ENCODE data around the gene COG5.
A peak's percentile ranks its signal among the peaks of the same experiment; 100 is the strongest.
"Not testable (repeated sequence)": the region's sequence is repeated elsewhere in the genome, so short reads cannot be mapped to it uniquely, and the experiment has no call there.

COG5 gene

GRCh38 chr7:107167483-107168232 is 396.1 kb downstream of the COG5 start:
- Histone ChIP-seq H3K4me1 (ENCODE audit: control insufficient read depth, insufficient read depth, low read length) (peaks cover 4% of the 10 kb centered on the region), H3K9me3 (ENCODE audit: control insufficient read depth, insufficient read depth, low read length) (no peaks in the 10 kb centered on the region), H3K4me3 (ENCODE audit: low read depth, low read length) (peak overlapping the region; percentile 75), H3K36me3 (ENCODE audit: control insufficient read depth, insufficient read depth, low read length) (no peaks in the 10 kb centered on the region), H3K27me3 (ENCODE audit: control insufficient read depth, insufficient read depth, low read length) (no peaks in the 10 kb centered on the region), H3K9ac (ENCODE audit: low read depth, low read length) (peak overlapping the region; percentile 73)

DNA sequence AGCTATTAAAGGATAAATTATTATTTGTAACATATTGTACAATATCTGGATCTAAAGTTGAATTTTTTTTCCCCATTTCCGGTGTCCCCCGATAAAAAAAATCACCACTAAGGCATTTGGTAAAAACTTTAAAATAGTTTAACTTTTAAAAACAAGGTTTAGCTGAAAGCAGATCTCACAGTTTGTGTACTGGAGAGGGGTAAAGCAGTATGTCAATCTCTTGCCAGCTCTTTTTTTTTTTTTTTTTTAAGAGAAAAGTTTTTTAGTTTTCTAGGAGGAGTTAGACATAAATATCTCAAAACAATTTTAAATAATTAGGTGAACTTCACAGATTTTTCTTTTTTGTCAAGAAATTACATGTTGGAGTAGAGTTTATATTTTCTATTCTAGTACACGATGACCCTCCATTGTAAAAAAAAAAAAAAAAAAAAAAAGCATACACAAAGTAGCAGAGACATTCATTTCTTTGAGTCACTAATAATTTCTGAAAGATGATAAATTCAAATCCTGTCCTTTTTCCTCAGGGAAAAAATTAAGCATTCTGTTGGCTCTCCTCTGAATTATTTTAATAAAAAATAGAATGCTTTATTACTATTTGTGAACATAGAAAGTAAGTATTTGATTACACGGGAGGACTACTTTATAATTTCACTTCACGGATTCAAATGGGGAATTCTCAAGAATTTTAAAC is 396.8 kb downstream of the COG5 start:
- H3K9me3 ChIP-seq (ENCODE audit: control insufficient read depth, insufficient read depth, low read length) = no peaks in the 10 kb centered on the region
- H3K9ac ChIP-seq (ENCODE audit: low read depth, low read length) = peak overlapping the region; percentile 70
- no peaks in the 10 kb centered on the region for H3K36me3 ChIP-seq (ENCODE audit: control insufficient read depth, insufficient read depth, low read length)
- H3K4me1 ChIP-seq (ENCODE audit: control insufficient read depth, insufficient read depth, low read length) = peaks cover 4% of the 10 kb centered on the region
- peak overlapping the region; percentile 75 for H3K4me3 ChIP-seq (ENCODE audit: low read depth, low read length)
- H3K27me3 ChIP-seq (ENCODE audit: control insufficient read depth, insufficient read depth, low read length) = no peaks in the 10 kb centered on the region

GRCh38 chr7:107165341-107165740 is 398.4 kb downstream of the COG5 start:
- Histone ChIP-seq H3K4me3 (ENCODE audit: low read depth, low read length) (no peak overlapping the region), H3K36me3 (ENCODE audit: control insufficient read depth, insufficient read depth, low read length) (no peaks in the 10 kb centered on the region), H3K4me1 (ENCODE audit: control insufficient read depth, insufficient read depth, low read length) (peaks cover 4% of the 10 kb centered on the region), H3K27me3 (ENCODE audit: control insufficient read depth, insufficient read depth, low read length) (no peaks in the 10 kb centered on the region), H3K9ac (ENCODE audit: low read depth, low read length) (no peak overlapping the region), H3K9me3 (ENCODE audit: control insufficient read depth, insufficient read depth, low read length) (no peaks in the 10 kb centered on the region)

DNA sequence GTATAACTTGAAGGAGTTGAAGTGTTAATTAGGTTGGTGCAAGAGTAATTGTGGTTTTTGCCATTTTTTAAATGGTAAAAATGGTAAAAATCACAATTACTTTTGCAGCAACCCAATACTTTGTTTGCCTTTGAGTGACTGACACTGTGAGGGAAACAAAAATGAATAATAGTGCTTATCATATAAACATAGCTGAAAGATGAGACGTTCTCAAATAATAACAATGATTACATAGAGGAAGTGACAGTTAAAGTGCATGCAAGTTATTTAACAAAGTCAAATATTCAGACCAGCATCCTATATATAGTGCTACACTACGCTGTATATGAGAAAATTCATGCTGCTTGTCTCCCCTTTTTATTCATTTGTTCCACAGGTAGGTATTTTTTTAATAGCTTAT is 399.6 kb downstream of the COG5 start:
- Histone ChIP-seq H3K4me1 (ENCODE audit: control insufficient read depth, insufficient read depth, low read length) (peaks cover 4% of the 10 kb centered on the region), H3K27me3 (ENCODE audit: control insufficient read depth, insufficient read depth, low read length) (no peaks in the 10 kb centered on the region), H3K36me3 (ENCODE audit: control insufficient read depth, insufficient read depth, low read length) (no peaks in the 10 kb centered on the region), H3K4me3 (ENCODE audit: low read depth, low read length) (no peak overlapping the region), H3K9me3 (ENCODE audit: control insufficient read depth, insufficient read depth, low read length) (no peaks in the 10 kb centered on the region), H3K9ac (ENCODE audit: low read depth, low read length) (no peak overlapping the region)

DNA sequence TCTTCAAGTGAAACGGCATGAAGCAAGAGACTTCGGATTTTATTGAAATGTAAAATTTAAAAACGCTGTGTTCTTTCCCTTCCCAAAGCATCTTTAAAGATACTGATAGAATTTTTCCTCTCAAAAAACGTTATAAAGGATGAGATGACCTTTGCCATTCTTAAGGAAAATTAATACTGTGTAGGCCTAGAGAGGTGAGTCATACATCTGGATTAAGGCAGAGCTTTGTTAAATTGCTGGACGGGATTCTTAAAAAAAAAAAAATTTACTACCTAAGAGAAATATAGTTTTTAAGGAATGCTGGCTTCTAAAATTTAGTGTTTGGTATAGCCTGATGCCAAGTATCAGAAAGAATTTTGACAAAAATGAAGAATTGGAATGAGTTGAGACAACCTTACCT is 401.2 kb downstream of the COG5 start:
- Histone ChIP-seq H3K9me3 (ENCODE audit: control insufficient read depth, insufficient read depth, low read length) (no peaks in the 10 kb centered on the region), H3K4me3 (ENCODE audit: low read depth, low read length) (no peak overlapping the region), H3K36me3 (ENCODE audit: control insufficient read depth, insufficient read depth, low read length) (no peaks in the 10 kb centered on the region), H3K4me1 (ENCODE audit: control insufficient read depth, insufficient read depth, low read length) (peaks cover 4% of the 10 kb centered on the region), H3K27me3 (ENCODE audit: control insufficient read depth, insufficient read depth, low read length) (no peaks in the 10 kb centered on the region), H3K9ac (ENCODE audit: low read depth, low read length) (no peak overlapping the region)

GRCh38 chr7:107161415-107161814 is 402.3 kb downstream of the COG5 start:
- Histone ChIP-seq H3K4me3 (ENCODE audit: low read depth, low read length) (no peak overlapping the region), H3K9ac (ENCODE audit: low read depth, low read length) (no peak overlapping the region), H3K4me1 (ENCODE audit: control insufficient read depth, insufficient read depth, low read length) (peaks cover 4% of the 10 kb centered on the region), H3K36me3 (ENCODE audit: control insufficient read depth, insufficient read depth, low read length) (no peaks in the 10 kb centered on the region), H3K9me3 (ENCODE audit: control insufficient read depth, insufficient read depth, low read length) (no peaks in the 10 kb centered on the region), H3K27me3 (ENCODE audit: control insufficient read depth, insufficient read depth, low read length) (no peaks in the 10 kb centered on the region)

GRCh38 chr7:107160389-107160788 is 403.3 kb downstream of the COG5 start:
- Histone ChIP-seq H3K27me3 (ENCODE audit: control insufficient read depth, insufficient read depth, low read length) (no peaks in the 10 kb centered on the region), H3K4me1 (ENCODE audit: control insufficient read depth, insufficient read depth, low read length) (peaks cover 3% of the 10 kb centered on the region), H3K36me3 (ENCODE audit: control insufficient read depth, insufficient read depth, low read length) (no peaks in the 10 kb centered on the region), H3K9ac (ENCODE audit: low read depth, low read length) (no peak overlapping the region), H3K9me3 (ENCODE audit: control insufficient read depth, insufficient read depth, low read length) (no peaks in the 10 kb centered on the region), H3K4me3 (ENCODE audit: low read depth, low read length) (no peak overlapping the region)

DNA sequence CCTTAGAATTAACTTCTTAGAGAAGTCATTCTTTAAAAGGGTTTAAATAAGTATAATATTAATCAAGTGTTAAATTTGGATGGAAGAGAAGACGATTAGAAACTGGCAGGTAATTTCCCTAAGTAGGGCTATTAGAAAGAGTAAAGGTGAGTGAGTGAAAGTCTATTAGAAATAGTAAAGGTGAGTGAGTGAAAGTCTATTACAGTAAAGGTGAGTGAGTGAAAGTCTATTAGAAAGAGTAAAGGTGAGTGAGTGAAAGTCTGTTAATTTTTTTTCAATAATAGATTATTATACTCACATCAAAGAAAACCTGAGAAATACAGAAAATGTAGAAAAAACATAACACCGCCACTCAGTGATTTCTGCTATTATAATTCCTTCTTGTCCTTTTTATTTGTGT is 405.7 kb downstream of the COG5 start:
- Histone ChIP-seq H3K36me3 (ENCODE audit: control insufficient read depth, insufficient read depth, low read length) (no peaks in the 10 kb centered on the region), H3K27me3 (ENCODE audit: control insufficient read depth, insufficient read depth, low read length) (no peaks in the 10 kb centered on the region), H3K4me1 (ENCODE audit: control insufficient read depth, insufficient read depth, low read length) (no peaks in the 10 kb centered on the region), H3K4me3 (ENCODE audit: low read depth, low read length) (no peak overlapping the region), H3K9ac (ENCODE audit: low read depth, low read length) (no peak overlapping the region), H3K9me3 (ENCODE audit: control insufficient read depth, insufficient read depth, low read length) (no peaks in the 10 kb centered on the region)

DNA sequence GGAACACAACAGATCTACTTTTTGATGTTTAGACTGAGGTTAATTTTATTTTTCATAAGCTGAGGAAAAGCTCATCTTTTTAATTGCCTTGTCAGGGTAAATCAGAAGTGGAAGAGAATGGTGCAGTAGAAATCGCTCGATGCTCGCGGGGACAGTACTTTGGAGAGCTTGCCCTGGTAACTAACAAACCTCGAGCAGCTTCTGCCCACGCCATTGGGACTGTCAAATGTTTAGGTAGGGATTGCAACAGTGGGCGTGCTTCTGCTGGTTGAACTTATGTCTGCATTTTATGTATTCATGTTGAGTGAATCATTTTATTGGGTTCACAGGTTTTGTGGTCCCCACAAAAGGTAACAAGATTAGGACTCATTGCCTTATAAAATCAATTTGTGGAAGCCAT is 406.6 kb downstream of the COG5 start:
- Histone ChIP-seq H3K4me3 (ENCODE audit: low read depth, low read length) (no peak overlapping the region), H3K27me3 (ENCODE audit: control insufficient read depth, insufficient read depth, low read length) (no peaks in the 10 kb centered on the region), H3K9ac (ENCODE audit: low read depth, low read length) (no peak overlapping the region), H3K9me3 (ENCODE audit: control insufficient read depth, insufficient read depth, low read length) (no peaks in the 10 kb centered on the region), H3K36me3 (ENCODE audit: control insufficient read depth, insufficient read depth, low read length) (no peaks in the 10 kb centered on the region), H3K4me1 (ENCODE audit: control insufficient read depth, insufficient read depth, low read length) (no peaks in the 10 kb centered on the region)

GRCh38 chr7:107155726-107156125 is 408.0 kb downstream of the COG5 start:
- H3K9me3 ChIP-seq (ENCODE audit: control insufficient read depth, insufficient read depth, low read length); H3K9ac ChIP-seq (ENCODE audit: low read depth, low read length); H3K36me3 ChIP-seq (ENCODE audit: control insufficient read depth, insufficient read depth, low read length); H3K4me3 ChIP-seq (ENCODE audit: low read depth, low read length); H3K4me1 ChIP-seq (ENCODE audit: control insufficient read depth, insufficient read depth, low read length); H3K27me3 ChIP-seq (ENCODE audit: control insufficient read depth, insufficient read depth, low read length): not testable (repeated sequence)

GRCh38 chr7:107154826-107155225 is 408.9 kb downstream of the COG5 start:
- H3K36me3 ChIP-seq (ENCODE audit: control insufficient read depth, insufficient read depth, low read length) = no peaks in the 10 kb centered on the region
- no peak overlapping the region for H3K9ac ChIP-seq (ENCODE audit: low read depth, low read length)
- no peaks in the 10 kb centered on the region for H3K4me1 ChIP-seq (ENCODE audit: control insufficient read depth, insufficient read depth, low read length)
- no peak overlapping the region for H3K4me3 ChIP-seq (ENCODE audit: low read depth, low read length)
- no peaks in the 10 kb centered on the region for H3K27me3 ChIP-seq (ENCODE audit: control insufficient read depth, insufficient read depth, low read length)
- H3K9me3 ChIP-seq (ENCODE audit: control insufficient read depth, insufficient read depth, low read length) = no peaks in the 10 kb centered on the region

DNA sequence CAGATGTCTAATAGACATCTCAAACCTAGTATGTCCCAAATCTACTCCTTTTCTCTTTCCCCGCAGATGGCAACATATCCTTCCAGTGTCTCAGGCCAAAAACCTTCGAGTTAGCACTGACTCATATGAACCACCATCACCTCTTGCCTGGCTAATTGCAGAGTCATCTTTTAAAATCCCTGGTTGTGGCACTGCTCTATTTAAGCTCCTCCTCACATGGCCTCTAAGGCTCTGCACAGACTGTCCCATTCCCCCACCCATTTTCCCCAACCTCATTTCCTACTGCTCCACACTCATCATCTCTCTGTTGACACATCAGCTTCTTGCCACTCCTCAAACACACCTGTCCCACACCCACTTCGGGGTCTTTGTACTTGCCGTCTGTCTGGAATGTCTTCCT is 411.7 kb downstream of the COG5 start:
- Histone ChIP-seq H3K4me3 (ENCODE audit: low read depth, low read length) (no peak overlapping the region), H3K9me3 (ENCODE audit: control insufficient read depth, insufficient read depth, low read length) (no peaks in the 10 kb centered on the region), H3K36me3 (ENCODE audit: control insufficient read depth, insufficient read depth, low read length) (no peaks in the 10 kb centered on the region), H3K4me1 (ENCODE audit: control insufficient read depth, insufficient read depth, low read length) (no peaks in the 10 kb centered on the region), H3K9ac (ENCODE audit: low read depth, low read length) (no peak overlapping the region), H3K27me3 (ENCODE audit: control insufficient read depth, insufficient read depth, low read length) (no peaks in the 10 kb centered on the region)

Data from iPS-15b (cell line).